ENCODE data around the gene RNASE7.
A peak's percentile ranks its signal among the peaks of the same experiment; 100 is the strongest.

Gene RNASE7

DNA sequence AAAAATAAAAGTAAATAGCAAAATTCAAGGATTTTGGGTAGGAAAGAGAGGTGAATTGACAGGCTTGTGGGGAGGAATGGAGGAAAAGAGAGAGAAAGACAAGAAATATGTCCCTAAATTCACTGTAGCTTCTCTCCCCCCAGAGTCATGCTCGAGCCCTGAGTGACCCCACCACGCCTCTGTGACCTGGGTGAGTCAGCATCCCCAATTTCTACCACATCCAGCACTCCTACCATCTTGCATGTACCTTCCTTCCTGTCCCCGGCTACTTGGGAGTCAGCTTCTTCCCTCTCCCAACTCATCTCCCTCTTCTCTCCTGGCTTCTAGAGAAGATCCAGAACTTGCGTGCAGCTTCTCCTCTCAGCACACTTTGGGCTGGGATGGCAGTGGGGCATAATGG lies 46.5 kb downstream of the RNASE7 start:
- no peak for DNase-seq

GRCh38 chr14:21089271-21089670 lies 47.1 kb downstream of the RNASE7 start:
- no peak for DNase-seq

DNA sequence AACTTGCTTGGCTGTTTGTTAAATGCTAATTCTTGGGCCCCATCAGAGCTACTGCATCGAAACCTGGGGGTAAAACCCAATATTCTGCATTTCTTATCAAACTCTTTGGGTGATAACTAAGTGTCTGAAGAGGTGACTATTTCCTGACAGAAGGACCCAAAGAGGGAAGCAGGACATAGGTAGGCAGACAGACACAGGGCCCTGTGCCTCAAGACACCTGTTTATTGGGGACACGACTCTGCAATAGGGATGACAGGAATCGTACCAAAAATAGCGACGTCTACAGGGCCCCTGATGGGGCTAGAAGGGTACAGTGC lies 47.7 kb downstream of the RNASE7 start:
- DNase-seq, result no peak

- DNase-seq, result peak; percentile 59
Measured at GRCh38 chr14:21090194-21090939, 48.2 kb downstream of the RNASE7 start.

DNA sequence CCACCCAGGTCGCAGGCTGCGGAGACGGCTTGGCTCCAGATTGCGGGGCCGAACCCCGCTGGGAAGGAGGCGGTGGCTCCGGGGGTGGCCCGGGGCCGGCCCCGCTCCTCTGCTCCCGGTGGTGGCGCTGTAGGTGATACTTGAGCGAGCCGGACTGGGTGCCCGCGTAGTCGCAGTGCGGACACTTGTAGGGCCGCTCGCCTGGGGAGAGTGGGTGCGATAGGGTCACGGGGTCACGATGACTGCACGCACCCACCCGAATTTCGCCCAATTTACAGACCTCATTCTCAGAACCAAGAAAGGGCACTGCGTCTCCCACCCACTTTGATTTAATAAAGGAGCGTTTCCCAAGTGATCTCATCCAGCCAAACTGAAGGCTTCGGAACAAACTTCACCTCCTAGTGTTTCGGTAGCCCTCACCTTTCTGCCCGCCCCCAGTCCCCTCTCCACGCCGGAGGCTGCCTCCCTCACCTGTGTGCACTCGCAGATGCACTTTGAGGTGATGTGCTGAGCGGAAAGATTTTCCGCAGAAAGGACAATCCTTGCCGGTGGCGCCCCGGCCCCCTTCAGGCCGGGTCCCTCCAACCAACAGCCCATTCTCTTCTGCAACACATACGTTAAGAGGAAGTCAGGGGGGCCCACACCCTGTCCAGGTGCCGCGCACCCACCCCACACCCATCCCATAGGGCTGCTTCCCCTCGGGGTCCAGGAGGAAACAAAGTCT lies 48.9 kb downstream of the RNASE7 start:
- DNase-seq, result no peak

DNA sequence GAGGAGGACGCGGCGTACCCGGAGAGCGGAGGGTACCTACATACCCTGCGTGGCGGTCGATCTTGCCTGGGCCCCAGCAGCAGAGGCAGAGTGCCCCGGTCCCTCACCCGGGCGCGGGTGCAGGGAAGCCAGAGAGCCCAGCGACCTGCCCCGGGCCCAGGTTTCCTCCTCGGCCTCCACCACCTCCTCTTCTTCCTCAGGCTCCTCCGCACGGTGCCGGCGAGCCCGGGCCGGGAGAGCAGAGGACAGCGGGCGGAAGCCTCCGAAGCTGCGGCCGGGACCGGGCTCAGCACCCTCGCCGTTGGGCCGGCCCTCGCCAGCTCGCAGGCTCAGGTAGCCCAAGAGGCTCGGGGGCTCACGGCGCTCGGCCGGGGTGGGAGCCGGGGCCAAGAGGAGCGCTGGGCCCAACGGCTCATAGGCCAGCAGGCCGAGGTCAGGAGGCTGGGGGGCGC lies 49.7 kb downstream of the RNASE7 start:
- no peak for DNase-seq

DNA sequence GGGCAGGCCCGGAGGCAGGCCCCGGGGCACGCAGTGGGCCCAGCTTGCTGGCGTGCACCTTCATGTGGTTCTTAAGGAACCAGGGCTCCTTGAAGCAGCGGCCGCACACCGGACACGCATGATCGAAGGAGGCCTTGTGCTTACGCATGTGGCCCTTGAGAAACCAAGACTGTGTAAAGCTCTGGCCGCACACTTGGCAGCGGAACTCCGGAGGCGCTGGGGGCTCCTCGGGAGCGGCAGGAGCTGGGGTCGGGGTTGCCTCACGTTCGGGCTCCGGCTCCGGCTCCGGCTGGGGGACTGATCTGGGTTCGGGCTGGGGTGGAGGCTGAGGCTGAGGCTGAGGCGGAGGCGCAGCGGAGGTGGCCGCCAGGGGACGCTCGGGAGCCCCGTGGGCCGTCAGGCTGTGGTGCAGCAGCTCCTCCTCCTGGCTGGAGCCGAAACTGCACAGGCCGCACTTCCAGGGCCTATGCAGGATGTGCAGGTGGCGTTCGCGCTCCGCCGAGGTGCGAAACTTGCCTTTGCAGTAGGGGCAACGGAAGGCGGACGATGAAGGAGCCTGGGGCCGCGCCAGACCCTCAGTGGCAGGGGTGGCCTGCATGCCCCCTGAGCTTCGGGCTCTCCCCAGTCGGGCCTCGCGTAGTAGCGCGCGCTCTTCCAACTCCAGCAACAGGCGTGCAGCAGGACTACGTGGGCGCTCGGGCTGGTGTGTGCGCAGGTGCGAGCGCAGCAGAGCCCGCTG lies 50.3 kb downstream of the RNASE7 start:
- peak; percentile 83 for DNase-seq

GRCh38 chr14:21093018-21093417 lies 50.9 kb downstream of the RNASE7 start:
- no peak for DNase-seq
